HG03457 (cell line): ENCODE data around the gene NTSR2.

Experiments
- ATAC-seq: cut with Tn5 transposase; IDR thresholded peaks from one replicate; pipeline ENCODE4 v1.9.1; 2021; ENCODE audit warnings: moderate number of reproducible peaks; ENCODE audit not compliant: unreplicated experiment

The NTSR2 gene, protein sequence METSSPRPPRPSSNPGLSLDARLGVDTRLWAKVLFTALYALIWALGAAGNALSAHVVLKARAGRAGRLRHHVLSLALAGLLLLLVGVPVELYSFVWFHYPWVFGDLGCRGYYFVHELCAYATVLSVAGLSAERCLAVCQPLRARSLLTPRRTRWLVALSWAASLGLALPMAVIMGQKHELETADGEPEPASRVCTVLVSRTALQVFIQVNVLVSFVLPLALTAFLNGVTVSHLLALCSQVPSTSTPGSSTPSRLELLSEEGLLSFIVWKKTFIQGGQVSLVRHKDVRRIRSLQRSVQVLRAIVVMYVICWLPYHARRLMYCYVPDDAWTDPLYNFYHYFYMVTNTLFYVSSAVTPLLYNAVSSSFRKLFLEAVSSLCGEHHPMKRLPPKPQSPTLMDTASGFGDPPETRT

DNA sequence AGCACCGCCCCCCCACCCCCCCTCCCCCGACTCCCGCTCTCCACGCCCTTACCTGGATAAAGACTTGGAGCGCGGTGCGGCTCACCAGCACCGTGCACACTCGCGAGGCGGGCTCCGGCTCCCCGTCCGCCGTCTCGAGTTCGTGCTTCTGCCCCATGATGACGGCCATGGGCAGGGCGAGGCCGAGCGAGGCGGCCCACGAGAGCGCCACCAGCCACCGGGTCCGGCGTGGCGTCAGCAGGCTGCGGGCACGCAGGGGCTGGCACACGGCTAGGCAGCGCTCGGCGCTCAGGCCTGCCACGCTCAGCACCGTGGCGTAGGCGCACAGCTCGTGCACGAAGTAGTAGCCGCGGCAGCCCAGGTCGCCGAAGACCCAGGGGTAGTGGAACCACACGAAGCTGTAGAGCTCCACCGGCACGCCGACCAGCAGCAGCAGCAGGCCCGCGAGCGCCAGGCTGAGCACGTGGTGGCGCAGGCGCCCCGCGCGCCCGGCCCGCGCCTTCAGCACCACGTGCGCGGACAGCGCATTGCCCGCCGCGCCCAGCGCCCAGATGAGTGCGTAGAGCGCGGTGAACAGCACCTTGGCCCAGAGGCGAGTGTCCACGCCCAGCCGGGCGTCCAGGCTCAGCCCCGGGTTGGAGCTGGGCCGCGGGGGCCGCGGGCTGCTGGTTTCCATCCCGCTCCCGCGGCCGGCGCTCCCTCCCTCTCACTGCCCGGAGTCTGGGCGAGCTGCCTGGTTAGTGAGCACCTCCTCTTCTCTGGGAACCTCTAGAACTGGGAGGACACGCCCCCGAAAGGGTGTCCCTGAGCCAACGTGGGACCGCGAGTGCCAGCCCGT, at the start of gene NTSR2:
NTSR2 (minus strand) TSS at position 742 of the 838 bp plus-strand sequence; CDS start at position 676, 66 bp downstream.
- no peak for ATAC-seq

DNA sequence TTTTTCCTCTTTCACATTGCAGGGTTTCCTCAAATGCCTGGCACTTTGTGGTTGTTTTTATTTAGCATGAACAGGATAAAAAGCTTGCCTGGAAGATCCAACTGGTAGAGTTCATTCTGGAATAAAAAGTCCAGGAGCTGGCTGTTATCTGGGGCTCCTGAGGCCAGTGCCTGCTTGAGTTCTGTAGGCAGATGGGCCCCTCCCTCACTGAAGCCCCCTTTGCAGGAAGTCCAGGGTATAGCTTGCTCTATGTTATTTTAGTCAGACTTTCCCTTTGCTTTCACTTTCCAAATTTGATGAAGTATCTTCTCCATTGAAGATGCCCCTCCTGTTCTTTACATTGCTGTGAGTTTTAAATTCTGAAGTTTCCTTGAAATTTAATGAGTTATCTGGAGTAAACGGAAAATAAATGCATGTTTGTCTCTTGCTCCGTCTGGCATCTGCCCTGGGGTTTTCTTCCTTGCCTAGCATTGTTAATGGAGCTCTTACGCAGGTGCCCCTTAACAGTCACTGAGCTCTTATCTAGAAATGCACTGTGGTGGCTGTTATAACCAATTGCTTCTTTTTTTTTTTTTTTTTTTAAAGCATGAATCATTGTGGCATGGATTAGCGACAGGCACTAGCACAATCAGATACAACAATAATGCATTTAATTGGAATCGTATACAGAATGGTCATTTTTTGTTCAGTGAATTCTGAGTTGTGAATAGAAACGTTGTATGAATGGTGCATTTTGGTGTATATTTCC, 49.4 kb upstream of the NTSR2 start:
- ATAC-seq, result no peak

DNA sequence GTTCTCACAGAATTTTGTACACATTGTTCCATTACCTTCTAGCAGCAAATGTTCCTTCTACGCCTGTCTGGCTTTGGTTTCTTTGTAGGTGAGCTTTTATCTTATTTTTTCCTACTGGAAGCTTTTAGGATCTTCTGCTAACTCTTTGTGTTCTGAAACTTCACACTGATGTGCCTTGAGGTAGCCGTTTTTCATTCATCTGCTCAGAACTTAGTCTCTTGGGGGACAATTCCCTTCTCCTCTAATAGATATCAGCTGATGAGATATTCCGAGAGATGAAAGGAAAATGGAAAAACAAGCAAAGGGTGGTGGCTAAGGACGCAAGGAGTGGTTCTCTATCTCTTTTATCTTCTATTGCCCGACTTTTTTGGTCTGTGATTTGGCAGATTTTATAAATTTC, 48.6 kb upstream of the NTSR2 start:
- ATAC-seq, result no peak

DNA sequence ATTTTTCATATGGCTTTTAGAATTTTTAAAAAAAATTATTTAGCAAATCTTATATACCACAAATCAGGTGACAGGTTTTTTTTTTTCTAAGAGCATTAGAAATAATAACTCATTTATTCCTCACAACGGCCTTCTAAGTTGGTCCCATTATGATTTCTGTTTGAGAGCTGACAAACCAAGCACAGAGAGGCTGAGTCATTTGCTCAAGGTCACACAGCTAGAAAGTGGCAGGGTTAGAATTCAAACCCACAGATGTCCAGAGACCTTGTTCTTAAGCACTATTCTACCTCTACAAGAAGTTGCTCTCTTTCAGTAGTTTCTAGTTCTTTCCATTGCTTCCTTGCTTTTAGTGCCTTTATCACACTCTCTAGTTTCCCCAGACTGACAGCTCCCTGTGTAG, 47.6 kb upstream of the NTSR2 start:
- ATAC-seq, result no peak

DNA sequence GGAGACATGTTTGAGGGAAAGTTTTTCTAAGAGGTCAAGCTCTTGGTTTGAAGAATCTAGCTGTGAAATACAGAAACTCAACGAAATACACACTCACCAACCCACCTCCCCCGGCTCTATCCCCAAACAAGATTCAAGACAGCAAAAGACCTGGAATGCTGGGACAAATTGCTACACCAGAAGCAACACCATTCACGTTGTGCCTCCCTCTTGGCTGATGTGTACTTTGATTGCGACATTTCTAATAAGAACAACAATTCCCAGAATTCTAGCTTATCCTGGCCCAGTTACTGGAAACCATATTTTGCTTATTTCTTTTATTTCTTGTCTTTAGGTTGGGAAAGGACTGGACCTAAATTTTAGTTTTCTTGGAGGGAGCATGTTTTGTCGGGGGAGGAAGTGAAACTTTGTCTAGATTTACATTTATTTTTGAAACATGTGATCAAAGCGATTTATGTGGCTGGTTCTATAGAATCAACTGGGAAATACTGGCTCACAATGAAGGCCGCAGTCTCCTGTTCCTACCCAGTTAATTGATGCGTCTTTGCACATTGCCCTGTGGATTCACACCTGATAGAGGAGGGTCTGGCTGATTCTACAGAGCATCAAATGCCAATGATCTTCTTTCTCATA, 46.8 kb upstream of the NTSR2 start:
- no peak for ATAC-seq

DNA sequence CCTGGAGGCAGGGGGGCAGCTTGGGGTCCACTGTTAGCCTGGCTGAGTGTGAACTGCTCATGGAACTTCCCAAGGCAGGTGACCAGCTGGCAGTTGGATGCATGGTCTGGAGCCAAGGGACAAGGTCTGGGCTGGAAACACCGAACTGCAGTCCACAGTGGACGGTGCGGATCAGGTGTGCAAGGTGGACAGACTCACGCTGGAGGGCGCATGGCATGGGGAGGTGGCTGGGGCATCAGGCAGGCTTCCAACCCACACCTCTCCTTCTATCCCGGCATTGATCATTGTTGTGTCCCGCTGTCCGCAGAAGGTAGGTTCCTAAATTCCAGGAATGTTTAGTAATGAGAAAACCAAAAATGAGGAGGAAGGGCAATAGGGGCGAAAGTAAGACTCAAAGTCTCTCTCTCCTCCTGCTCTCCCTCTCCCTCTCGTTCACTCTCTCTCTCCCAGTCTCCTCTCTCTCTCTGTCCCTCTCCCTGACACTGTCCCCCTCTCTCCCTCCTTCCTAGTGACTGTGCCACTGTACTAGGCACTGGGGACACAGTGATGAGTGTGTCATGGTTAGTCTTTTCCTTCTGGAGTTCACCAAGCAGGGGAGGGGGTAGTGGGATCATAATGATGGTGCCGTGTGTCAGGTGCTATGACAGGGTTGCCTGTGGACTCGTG, 46.1 kb upstream of the NTSR2 start:
- no peak for ATAC-seq

DNA sequence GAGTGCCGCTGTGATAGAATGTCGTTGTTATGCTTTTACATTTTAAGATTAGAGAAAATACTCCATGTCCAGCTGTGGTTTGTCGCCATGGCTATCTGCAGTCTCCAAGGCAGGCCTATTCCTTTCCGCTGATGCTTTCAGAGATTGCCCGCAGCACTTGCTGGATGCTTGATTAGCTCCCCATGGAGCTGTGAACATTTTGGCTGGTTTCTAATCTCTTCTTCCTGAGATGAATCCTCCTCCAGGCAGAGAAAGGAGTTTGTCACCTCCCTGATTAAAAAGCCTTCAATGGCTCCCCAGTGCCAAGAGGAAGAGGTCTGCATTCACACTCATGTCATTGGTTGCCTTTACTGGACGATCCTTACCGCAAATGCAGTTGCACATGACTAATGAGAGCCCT, 43.8 kb upstream of the NTSR2 start:
- no peak for ATAC-seq

DNA sequence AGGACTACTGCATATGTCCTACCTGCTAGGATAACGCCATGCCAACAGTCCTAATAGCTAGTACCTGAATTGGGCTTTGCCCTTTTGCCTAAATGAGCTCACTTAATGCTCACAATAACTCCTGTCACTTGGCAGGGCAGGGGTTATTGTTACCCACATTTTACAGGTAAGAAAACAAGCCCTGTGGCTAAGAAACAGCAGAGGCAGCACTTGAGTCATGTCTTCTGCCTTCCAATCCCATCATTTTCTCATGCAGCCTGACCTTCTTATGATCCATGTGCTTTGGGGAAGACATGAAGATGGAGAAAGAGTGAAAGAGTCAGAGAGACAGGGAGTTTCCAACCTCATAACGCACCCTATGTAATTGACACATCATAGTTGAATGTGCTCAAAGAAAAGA, 42.9 kb upstream of the NTSR2 start:
- ATAC-seq, result no peak

DNA sequence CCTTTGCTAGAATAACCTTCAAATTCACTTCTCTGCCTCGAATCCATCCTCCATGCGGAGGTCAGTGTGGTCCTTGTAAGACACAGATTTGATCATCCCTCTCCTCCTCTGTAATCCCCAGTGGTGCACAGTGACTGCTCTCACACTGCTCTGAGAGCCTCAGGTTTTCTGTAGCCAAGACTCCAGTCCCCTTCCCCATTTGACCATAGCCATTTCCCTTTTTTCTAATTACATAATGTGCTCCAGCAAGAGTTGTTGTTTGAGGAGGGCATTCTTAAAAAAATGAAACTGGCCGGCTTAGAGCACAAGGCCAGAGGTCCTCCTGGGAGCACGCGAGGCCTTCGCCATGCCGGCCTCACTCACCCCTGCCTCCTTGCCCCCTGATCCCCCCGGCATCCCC, 41.8 kb upstream of the NTSR2 start:
- ATAC-seq, result no peak

DNA sequence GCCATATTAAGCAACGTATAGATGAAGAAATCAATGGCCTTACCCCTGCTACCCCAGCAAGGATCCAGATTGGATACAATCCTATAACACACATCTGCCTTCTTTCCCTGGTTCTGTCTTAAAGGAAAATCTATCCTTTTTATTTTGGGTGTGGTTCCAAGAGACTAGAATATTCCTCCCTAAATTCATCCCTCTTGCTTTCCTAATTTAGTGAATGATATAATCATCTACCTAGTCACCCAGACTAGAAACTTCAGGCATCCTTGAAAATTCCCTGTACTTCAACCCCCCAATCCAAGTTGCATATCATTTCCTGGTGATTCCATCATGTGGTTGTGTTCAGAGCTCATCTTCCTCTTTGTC, 41.3 kb upstream of the NTSR2 start:
- ATAC-seq, result no peak

DNA sequence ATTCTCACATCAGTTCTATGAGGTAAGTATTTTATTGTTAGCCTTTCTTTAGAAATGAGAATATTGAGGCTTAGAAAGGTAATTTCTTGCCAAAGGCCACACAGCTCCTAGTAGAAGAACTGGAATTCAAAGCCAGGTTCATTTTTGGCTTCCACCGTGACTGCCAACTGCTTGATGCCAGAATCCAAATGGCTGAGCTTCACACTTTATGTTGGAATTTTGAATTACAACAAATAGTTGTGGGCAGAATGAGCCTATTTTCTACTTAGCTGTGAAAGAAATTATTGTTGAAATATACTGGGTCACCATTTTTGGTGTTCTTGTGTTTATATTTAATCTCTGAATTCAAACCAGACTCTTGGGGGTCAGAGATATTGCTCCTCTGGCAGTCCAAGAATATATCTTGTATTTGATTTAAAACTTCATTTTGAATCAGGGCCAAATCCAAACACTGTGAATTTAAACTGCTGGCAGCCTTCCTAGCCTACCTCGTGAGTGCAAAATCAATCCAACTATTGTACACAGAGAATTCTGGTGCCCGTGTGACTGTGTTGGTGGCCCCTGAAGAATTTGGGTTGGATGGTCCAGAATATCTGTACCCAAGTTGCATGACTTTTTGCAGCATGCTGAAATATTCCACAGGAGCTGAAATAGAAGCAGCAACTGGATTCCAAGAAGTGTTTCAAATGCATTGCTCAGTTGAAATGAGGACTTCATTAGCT, 40.8 kb upstream of the NTSR2 start:
- no peak for ATAC-seq

DNA sequence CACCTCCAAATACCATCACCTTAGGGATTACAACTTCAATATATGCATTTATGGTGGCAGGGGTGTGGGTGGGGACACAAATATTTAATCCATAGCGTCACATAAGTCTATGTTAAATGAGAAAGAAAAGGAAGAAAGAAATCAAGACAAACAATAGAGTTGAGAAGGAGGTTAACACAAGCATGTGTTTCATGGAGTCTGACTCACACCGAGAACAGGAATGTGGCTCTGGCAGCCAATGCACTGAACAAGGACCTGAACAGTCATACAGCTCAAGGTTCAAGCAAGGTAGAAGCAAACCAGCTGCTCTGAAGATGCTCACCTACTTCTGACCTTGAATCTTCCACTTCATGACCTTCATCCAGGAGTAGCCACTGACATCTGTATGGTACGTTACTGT, 40.2 kb upstream of the NTSR2 start:
- ATAC-seq, result no peak

DNA sequence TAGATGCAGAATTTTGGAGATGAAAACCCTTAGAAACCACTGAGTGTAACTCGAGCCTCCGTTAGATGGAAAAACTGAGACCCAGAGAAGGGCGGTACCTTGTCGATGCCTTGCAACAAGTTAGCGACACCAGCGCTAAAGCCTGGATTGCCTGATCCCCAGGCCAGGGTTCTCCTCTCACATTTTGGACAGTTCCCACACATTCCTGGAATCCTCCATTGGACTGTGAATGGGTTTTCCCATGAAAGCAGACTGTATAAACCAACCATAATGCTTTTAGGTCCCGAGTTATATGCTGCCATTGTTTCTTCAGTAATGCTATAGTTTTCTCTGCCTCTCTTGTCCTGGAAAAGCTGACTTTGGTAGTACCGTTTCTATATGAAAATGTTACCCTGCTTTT, 39.3 kb upstream of the NTSR2 start:
- no peak for ATAC-seq

DNA sequence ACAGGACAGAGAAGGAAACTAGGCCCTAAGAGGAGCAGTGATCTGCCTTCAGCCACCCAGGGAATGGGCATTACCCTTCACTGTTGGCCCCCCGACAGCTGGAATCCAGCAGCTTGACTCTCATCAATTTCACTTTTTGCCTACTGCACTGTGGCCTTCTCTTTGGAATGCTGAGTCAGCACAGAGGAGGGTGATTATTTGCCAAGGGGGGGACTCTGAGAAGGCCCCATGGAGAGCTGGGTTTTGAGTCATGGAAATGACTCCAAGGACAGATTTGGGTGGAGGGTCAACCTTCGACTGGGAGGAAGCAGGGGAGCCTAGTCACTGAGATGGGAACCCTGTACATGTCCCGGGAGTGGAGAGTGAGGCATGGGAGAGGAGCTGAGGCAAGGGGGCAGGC, 38.1 kb upstream of the NTSR2 start:
- no peak for ATAC-seq

DNA sequence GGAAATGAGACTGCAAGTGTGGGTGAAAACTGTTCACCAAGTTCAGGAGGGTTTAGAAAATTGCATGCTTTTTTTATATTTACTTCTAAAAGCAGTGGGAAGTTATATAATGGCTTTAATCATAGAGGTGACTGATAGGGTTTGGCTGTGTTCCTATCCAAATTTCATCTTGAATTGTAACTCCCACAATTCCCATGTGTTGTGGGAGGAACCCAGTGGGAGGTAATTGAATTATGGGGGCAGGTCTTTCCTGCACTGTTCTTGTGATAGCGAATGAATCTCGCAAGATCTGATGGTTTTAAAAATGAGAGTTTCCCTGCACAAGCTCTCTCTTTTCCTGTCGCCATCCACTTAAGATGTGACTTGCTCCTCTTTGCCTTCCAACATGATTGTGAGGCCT, 35.7 kb upstream of the NTSR2 start:
- no peak for ATAC-seq

DNA sequence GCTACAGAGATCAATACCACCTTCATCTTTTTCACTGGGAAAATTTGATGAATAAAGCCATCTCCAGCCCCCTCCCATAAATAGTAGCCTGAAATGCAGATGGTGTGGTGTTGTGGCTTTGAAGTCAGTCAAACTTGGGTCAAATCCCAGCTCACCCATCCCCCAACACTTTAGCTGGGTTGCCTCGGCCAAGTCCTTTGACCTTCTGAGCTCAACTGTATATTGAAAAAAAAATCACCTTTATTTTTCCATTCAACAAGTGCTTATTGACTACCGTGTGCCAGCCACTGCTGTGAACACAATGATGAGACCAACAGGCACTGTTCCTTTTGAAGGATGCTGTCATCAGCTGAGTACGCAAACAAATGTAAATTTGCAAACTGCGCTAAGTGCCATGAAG, 35.1 kb upstream of the NTSR2 start:
- ATAC-seq, result no peak

DNA sequence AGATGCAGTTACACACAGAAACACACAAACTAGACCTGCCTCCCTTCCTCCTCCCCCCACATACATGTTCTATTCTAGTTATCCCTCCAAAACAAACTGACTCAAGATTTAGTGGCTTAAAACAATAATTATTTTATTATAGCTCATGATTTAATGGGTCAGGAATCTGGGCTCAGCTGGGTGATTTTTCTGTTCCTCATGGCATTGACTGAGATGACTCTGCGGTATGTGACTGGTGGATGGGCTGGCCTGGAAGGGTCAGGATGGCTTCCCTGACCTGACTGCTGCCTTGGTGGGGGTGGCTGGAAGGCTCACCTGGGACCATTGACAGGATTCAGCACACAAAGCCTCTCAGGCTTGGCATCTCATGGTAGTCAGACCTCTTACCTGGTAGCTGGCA, 33.7 kb upstream of the NTSR2 start:
- no peak for ATAC-seq

DNA sequence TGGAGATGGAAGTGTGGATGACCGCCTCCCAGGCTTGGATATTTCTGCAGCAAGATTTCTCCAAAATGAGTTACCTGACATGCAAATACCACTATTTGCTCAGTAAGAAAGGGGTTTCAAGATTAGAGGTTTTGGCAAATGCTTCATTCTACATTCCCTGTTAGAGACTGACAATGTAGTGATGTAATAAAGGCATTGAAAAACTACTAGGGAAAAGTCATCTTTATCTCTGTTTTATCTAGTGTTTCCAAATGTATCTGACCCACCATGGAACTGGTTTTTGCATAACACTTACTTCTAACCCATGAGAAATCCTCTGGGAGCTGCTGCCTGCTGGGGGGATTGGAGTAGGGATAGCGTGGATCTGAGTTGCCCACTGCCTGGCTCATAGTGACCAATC, 33.0 kb upstream of the NTSR2 start:
- no peak for ATAC-seq

DNA sequence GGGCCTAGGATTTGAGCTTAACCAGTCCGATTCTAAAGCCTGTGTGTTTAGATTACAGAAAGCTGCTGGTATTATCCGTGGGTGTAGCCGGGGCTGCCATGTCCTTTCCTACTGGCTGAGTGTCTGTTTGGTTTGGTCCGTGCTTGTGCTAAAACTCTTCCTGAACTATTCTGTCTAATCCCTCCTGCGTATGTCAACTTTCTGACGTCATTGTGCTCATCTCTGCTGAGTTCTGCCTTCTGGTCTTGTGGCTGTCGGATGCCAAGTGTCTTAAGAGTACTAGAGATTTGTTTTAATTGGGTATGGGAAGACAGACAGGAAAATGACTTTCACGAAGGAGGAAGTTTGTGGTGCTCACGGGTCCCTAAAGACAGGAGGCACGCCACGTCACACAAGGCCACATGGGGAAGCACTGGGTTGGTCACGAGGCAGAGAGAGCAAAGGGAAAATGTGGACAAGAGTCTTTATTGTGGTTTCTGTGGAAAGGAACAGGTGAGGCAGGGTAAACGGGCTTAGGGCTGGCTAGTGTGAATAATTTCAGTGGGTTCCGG, 31.8 kb upstream of the NTSR2 start:
- no peak for ATAC-seq

DNA sequence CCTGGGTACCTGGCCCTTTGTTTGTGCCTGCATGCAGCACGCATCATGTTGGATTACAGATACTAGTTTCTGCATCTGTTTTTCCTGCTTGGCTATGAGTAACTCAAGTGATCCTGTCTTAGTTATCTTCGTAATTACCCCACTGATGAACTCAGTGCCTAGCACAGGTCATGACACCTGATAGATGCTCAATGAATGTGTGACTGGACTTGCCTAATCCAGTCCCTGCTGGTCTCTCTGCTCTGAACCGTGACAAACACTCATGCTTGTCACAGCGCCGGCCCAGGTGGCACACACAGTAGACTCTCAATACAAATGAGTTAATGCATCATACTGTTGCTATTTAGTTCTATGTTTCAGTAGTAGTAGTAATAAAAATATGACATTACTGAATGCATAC, 31.2 kb upstream of the NTSR2 start:
- ATAC-seq, result no peak
